ENCODE results near the gene TRAPPC6A. TPM values are rescaled to one million over a fixed set of nuclear protein-coding genes. Genes with fewer than 3 reads are reported as not detected.

The TRAPPC6A gene
- total and polyA plus RNA-seq, 9 of the 15 experiments (the other 6 are each of a cell fraction or from before 2014, with no cell fraction given) = 0.82 to 23.6 (median 11.6) TPM

DNA sequence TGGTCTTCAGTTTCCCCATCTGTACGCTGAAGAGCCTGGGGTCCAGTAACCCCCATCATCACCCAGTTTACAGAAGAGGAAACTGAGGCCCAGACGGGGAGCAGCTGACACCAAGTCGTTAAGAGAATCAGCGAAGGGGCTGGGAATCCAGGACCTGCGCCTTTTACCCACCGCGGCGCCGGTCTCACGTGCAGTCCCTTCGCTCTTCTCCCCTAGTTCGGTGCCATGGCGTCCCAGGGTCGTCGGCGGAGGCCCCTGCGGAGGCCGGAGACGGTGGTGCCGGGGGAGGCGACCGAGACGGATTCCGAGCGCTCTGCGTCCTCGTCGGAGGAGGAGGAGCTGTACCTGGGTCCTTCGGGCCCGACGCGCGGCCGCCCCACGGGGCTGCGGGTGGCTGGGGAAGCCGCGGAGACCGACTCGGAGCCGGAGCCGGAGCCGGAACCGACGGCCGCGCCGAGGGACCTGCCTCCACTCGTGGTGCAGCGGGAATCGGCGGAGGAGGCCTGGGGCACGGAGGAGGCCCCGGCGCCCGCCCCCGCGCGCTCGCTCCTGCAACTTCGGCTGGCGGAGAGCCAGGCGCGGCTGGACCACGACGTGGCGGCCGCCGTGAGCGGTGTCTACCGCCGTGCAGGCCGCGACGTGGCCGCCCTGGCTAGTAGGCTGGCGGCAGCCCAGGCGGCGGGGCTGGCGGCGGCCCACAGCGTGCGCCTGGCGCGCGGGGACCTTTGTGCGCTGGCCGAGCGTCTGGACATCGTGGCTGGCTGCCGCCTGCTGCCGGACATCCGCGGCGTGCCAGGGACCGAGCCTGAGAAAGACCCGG, 1.2 kb upstream of the TRAPPC6A start (continued):
- TF ChIP-seq ZNF507 (tag; conservative IDR thresholded peaks at IDR 0.05) = no peak
- TF ChIP-seq, protein P1, sequence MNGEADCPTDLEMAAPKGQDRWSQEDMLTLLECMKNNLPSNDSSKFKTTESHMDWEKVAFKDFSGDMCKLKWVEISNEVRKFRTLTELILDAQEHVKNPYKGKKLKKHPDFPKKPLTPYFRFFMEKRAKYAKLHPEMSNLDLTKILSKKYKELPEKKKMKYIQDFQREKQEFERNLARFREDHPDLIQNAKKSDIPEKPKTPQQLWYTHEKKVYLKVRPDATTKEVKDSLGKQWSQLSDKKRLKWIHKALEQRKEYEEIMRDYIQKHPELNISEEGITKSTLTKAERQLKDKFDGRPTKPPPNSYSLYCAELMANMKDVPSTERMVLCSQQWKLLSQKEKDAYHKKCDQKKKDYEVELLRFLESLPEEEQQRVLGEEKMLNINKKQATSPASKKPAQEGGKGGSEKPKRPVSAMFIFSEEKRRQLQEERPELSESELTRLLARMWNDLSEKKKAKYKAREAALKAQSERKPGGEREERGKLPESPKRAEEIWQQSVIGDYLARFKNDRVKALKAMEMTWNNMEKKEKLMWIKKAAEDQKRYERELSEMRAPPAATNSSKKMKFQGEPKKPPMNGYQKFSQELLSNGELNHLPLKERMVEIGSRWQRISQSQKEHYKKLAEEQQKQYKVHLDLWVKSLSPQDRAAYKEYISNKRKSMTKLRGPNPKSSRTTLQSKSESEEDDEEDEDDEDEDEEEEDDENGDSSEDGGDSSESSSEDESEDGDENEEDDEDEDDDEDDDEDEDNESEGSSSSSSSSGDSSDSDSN (IDR thresholded peaks at IDR 0.05; ENCODE audit: borderline replicate concordance in 1 of 2, low read depth in 2 of 2, low read length in 2 of 2) = peak; percentile 19 to 79; a peak in 3 of 4 replicates
- no peak for TF ChIP-seq ZNF175 (CRISPR knock-in tag; IDR thresholded peaks at IDR 0.05; ENCODE audit: low read depth)
- TF ChIP-seq CCAR2 (IDR thresholded peaks at IDR 0.05; ENCODE audit: low read depth, low read length) = no peak
- peak; percentile 64 for TF ChIP-seq CXXC5 (CRISPR knock-in tag; IDR thresholded peaks at IDR 0.05)
- peak; percentile 79 for TF ChIP-seq CHD1 (IDR thresholded peaks at IDR 0.05; ENCODE audit: low read length)
- TF ChIP-seq HOXB6 (CRISPR knock-in tag; IDR thresholded peaks at IDR 0.05; ENCODE audit: borderline replicate concordance) = no peak
- no peak; the same call in 1 of the 2 replicates for TF ChIP-seq ZSCAN29 (IDR thresholded peaks at IDR 0.05)
- TF ChIP-seq, protein P2, sequence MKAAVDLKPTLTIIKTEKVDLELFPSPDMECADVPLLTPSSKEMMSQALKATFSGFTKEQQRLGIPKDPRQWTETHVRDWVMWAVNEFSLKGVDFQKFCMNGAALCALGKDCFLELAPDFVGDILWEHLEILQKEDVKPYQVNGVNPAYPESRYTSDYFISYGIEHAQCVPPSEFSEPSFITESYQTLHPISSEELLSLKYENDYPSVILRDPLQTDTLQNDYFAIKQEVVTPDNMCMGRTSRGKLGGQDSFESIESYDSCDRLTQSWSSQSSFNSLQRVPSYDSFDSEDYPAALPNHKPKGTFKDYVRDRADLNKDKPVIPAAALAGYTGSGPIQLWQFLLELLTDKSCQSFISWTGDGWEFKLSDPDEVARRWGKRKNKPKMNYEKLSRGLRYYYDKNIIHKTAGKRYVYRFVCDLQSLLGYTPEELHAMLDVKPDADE (conservative IDR thresholded peaks at IDR 0.05; ENCODE audit: control insufficient read depth, low read depth, low read length) = 0 out of 2 replicates have a peak, but pooled peaks have one; percentile 56
- TF ChIP-seq SAFB (IDR thresholded peaks at IDR 0.05; ENCODE audit: borderline replicate concordance, low read depth, low read length) = peak; percentile 73; the same call in 1 of the 2 replicates
- peak; percentile 85 for TF ChIP-seq GATAD2B (IDR thresholded peaks at IDR 0.05; ENCODE audit: borderline replicate concordance)
- peak; percentile 81 for TF ChIP-seq CCNT2 (IDR thresholded peaks at IDR 0.05; ENCODE audit: borderline replicate concordance, extremely low read depth, insufficient read length, low read depth, low read length)
- TF ChIP-seq HMGN3 (IDR thresholded peaks at IDR 0.05; ENCODE audit: borderline replicate concordance, extremely low read depth, insufficient read length, low read depth, low read length) = peak; percentile 16
- no peak for TF ChIP-seq KDM2B (CRISPR knock-in tag; IDR thresholded peaks at IDR 0.05)
- no peak for TF ChIP-seq ELF2 (CRISPR knock-in tag; IDR thresholded peaks at IDR 0.05)
- TF ChIP-seq EZH2 (IDR thresholded peaks at IDR 0.05; ENCODE audit: borderline replicate concordance, low read depth, low read length) = no peak
- TF ChIP-seq, protein P3, sequence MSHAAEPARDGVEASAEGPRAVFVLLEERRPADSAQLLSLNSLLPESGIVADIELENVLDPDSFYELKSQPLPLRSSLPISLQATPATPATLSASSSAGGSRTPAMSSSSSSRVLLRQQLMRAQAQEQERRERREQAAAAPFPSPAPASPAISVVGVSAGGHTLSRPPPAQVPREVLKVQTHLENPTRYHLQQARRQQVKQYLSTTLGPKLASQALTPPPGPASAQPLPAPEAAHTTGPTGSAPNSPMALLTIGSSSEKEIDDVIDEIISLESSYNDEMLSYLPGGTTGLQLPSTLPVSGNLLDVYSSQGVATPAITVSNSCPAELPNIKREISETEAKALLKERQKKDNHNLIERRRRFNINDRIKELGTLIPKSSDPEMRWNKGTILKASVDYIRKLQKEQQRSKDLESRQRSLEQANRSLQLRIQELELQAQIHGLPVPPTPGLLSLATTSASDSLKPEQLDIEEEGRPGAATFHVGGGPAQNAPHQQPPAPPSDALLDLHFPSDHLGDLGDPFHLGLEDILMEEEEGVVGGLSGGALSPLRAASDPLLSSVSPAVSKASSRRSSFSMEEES (CRISPR knock-in tag; IDR thresholded peaks at IDR 0.05) = no peak
- TF ChIP-seq ZNF324 (CRISPR knock-in tag; IDR thresholded peaks at IDR 0.05) = no peak
- TF ChIP-seq, protein P4, sequence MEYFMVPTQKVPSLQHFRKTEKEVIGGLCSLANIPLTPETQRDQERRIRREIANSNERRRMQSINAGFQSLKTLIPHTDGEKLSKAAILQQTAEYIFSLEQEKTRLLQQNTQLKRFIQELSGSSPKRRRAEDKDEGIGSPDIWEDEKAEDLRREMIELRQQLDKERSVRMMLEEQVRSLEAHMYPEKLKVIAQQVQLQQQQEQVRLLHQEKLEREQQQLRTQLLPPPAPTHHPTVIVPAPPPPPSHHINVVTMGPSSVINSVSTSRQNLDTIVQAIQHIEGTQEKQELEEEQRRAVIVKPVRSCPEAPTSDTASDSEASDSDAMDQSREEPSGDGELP (CRISPR knock-in tag; IDR thresholded peaks at IDR 0.05; ENCODE audit: borderline replicate concordance) = no peak
- no peak for TF ChIP-seq ZNF695 (CRISPR knock-in tag; IDR thresholded peaks at IDR 0.05)
- TF ChIP-seq MCM5 (IDR thresholded peaks at IDR 0.05; ENCODE audit: low read depth) = no peak
- no peak for TF ChIP-seq CBX5 (IDR thresholded peaks at IDR 0.05; ENCODE audit: borderline replicate concordance, low read depth)

All from K562 (cell line).